Stimulated activated naive CD8-positive, alpha-beta T cell treated with anti-CD3 and anti-CD28 coated beads, Interleukin-15, Interleukin-2, amounts not matched to agents 100 ng/mL and 50 ng/mL, for 24 hours (primary cell): ENCODE data around the gene PI16.

Experiments used
- H3K27ac Mint-ChIP-seq: one replicate; pipeline ENCODE4 v1.8.0; 2021; ENCODE audit warnings: mild to moderate bottlenecking, mixed read lengths
- H3K27me3 Mint-ChIP-seq: one replicate; pipeline ENCODE4 v1.8.0; 2021; ENCODE audit warnings: mixed read lengths
- H3K36me3 Mint-ChIP-seq: one replicate; pipeline ENCODE4 v1.8.0; 2021; ENCODE audit warnings: low read depth, mixed read lengths
- H3K4me1 Mint-ChIP-seq: one replicate; pipeline ENCODE4 v1.8.0; 2021; ENCODE audit warnings: low read depth, mixed read lengths
- H3K4me3 Mint-ChIP-seq: one replicate; pipeline ENCODE4 v1.8.0; 2021; ENCODE audit warnings: mild to moderate bottlenecking, mixed read lengths
- H3K9me3 Mint-ChIP-seq: one replicate; pipeline ENCODE4 v1.8.0; 2021; ENCODE audit warnings: mixed read lengths

Gene PI16

GRCh38 chr6:37005827-37006567 is 51.5 kb downstream of the PI16 start:
- H3K4me3 Mint-ChIP-seq, result peak overlapping the region; percentile 58
- no peaks in the 10 kb centered on the region for H3K9me3 Mint-ChIP-seq
- no peaks in the 10 kb centered on the region for H3K36me3 Mint-ChIP-seq
- H3K27ac Mint-ChIP-seq, result peak overlapping the region; percentile 65
- H3K4me1 Mint-ChIP-seq, result peaks cover 30% of the 10 kb centered on the region
- H3K27me3 Mint-ChIP-seq, result no peaks in the 10 kb centered on the region

GRCh38 chr6:37006793-37007339 is 52.3 kb downstream of the PI16 start:
- Mint-ChIP-seq H3K27me3 (no peaks in the 10 kb centered on the region), H3K9me3 (no peaks in the 10 kb centered on the region), H3K27ac (peak overlapping the region; percentile 65), H3K4me1 (peaks cover 30% of the 10 kb centered on the region), H3K36me3 (no peaks in the 10 kb centered on the region), H3K4me3 (peak overlapping the region; percentile 58)

- Mint-ChIP-seq H3K9me3 (no peaks in the 10 kb centered on the region), H3K27ac (no peak overlapping the region), H3K27me3 (no peaks in the 10 kb centered on the region), H3K36me3 (no peaks in the 10 kb centered on the region), H3K4me1 (peaks cover 30% of the 10 kb centered on the region), H3K4me3 (peak overlapping the region; percentile 58)
These were observed 53.0 kb downstream of the PI16 start for GRCh38 chr6:37007340-37008043.

GRCh38 chr6:37008484-37009465 is 54.2 kb downstream of the PI16 start:
- no peaks in the 10 kb centered on the region for H3K9me3 Mint-ChIP-seq
- peaks cover 30% of the 10 kb centered on the region for H3K4me1 Mint-ChIP-seq
- H3K4me3 Mint-ChIP-seq, result peak overlapping the region; percentile 58
- H3K27me3 Mint-ChIP-seq, result no peaks in the 10 kb centered on the region
- H3K36me3 Mint-ChIP-seq, result no peaks in the 10 kb centered on the region
- no peak overlapping the region for H3K27ac Mint-ChIP-seq

GRCh38 chr6:37010402-37010892 is 55.9 kb downstream of the PI16 start:
- no peaks in the 10 kb centered on the region for H3K9me3 Mint-ChIP-seq
- H3K36me3 Mint-ChIP-seq, result no peaks in the 10 kb centered on the region
- H3K27ac Mint-ChIP-seq, result no peak overlapping the region
- H3K4me3 Mint-ChIP-seq, result no peak overlapping the region
- H3K4me1 Mint-ChIP-seq, result peaks cover 27% of the 10 kb centered on the region
- no peaks in the 10 kb centered on the region for H3K27me3 Mint-ChIP-seq

GRCh38 chr6:37011656-37012378 is 57.3 kb downstream of the PI16 start:
- Mint-ChIP-seq H3K4me1 (peaks cover 14% of the 10 kb centered on the region), H3K27me3 (no peaks in the 10 kb centered on the region), H3K4me3 (no peak overlapping the region), H3K36me3 (no peaks in the 10 kb centered on the region), H3K9me3 (no peaks in the 10 kb centered on the region), H3K27ac (no peak overlapping the region)

GRCh38 chr6:37013516-37014491 is 59.3 kb downstream of the PI16 start:
- no peaks in the 10 kb centered on the region for H3K36me3 Mint-ChIP-seq
- peaks cover 12% of the 10 kb centered on the region for H3K4me1 Mint-ChIP-seq
- H3K4me3 Mint-ChIP-seq, result no peak overlapping the region
- no peaks in the 10 kb centered on the region for H3K9me3 Mint-ChIP-seq
- H3K27ac Mint-ChIP-seq, result no peak overlapping the region
- H3K27me3 Mint-ChIP-seq, result no peaks in the 10 kb centered on the region
